ENCODE results near the gene L1TD1. TPM values are rescaled to one million over a fixed set of nuclear protein-coding genes. Genes with fewer than 3 reads are reported as not detected.
"Not testable (repeated sequence)": the region's sequence is repeated elsewhere in the genome, so short reads cannot be mapped to it uniquely, and the experiment has no call there.

The L1TD1 gene
- total RNA-seq, 1 donor from 2014 or later: 0.08 TPM

GRCh38 chr1:62184336-62184735, 10.3 kb upstream of the L1TD1 start:
- intact Hi-C loops (cut with micrococcal nuclease): no loop called here
- H3K36me3 ChIP-seq: no peaks in the 10 kb centered on the region
- peaks cover 9% of the 10 kb centered on the region for H3K4me1 ChIP-seq
- no peak for DNase-seq
- H3K9me3 ChIP-seq (replicated peaks): no peaks in the 10 kb centered on the region
- no peak overlapping the region for H3K4me3 ChIP-seq
- H3K27me3 ChIP-seq (ENCODE audit: low read depth): peaks cover 8% of the 10 kb centered on the region
- H3K27ac ChIP-seq (replicated peaks): no peak overlapping the region
- TF ChIP-seq, protein P1, sequence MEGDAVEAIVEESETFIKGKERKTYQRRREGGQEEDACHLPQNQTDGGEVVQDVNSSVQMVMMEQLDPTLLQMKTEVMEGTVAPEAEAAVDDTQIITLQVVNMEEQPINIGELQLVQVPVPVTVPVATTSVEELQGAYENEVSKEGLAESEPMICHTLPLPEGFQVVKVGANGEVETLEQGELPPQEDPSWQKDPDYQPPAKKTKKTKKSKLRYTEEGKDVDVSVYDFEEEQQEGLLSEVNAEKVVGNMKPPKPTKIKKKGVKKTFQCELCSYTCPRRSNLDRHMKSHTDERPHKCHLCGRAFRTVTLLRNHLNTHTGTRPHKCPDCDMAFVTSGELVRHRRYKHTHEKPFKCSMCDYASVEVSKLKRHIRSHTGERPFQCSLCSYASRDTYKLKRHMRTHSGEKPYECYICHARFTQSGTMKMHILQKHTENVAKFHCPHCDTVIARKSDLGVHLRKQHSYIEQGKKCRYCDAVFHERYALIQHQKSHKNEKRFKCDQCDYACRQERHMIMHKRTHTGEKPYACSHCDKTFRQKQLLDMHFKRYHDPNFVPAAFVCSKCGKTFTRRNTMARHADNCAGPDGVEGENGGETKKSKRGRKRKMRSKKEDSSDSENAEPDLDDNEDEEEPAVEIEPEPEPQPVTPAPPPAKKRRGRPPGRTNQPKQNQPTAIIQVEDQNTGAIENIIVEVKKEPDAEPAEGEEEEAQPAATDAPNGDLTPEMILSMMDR (IDR thresholded peaks at IDR 0.05; ENCODE audit: borderline replicate concordance): no peak

DNA sequence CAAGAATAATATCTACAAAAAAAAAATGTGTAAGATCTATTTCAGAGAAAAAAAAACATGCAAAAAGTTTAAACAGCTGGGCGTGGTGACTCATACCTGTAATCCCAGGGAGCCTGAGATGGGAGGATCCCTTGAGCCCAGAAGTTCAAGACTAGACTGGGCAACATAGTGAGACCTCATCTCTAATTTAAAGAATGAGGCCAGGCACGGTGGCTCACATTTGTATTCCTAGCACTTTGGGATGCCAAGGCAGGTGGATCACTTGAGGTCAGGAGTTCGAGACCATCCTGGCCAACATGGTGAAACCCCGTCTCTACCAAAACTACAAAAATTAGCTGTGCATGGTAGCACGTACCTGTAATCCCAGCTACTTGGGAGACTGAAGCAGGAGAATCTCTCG, 9.4 kb upstream of the L1TD1 start:
- DNase-seq; H3K4me3 ChIP-seq; H3K9me3 ChIP-seq (replicated peaks); H3K27me3 ChIP-seq (ENCODE audit: low read depth); H3K27ac ChIP-seq (replicated peaks); H3K4me1 ChIP-seq; intact Hi-C loops (cut with micrococcal nuclease); H3K36me3 ChIP-seq: not testable (repeated sequence)

GRCh38 chr1:62185677-62186076, 9.0 kb upstream of the L1TD1 start:
- no peak for DNase-seq
- Histone ChIP-seq H3K36me3 (no peaks in the 10 kb centered on the region), H3K4me3 (no peak overlapping the region), H3K27me3 (ENCODE audit: low read depth) (peaks cover 3% of the 10 kb centered on the region), H3K9me3 (replicated peaks) (no peaks in the 10 kb centered on the region), H3K27ac (replicated peaks) (no peak overlapping the region), H3K4me1 (peaks cover under 1% of the 10 kb centered on the region)
- TF ChIP-seq, protein P1 (IDR thresholded peaks at IDR 0.05; ENCODE audit: borderline replicate concordance): no peak
- intact Hi-C loops (cut with micrococcal nuclease): no loop called here

GRCh38 chr1:62187548-62187947, 7.1 kb upstream of the L1TD1 start:
- no peaks in the 10 kb centered on the region for H3K9me3 ChIP-seq (replicated peaks)
- peaks cover 3% of the 10 kb centered on the region for H3K27me3 ChIP-seq (ENCODE audit: low read depth)
- no peak for DNase-seq
- H3K36me3 ChIP-seq: no peaks in the 10 kb centered on the region
- TF ChIP-seq, protein P1 (IDR thresholded peaks at IDR 0.05; ENCODE audit: borderline replicate concordance): no peak
- no peak overlapping the region for H3K27ac ChIP-seq (replicated peaks)
- H3K4me1 ChIP-seq: no peaks in the 10 kb centered on the region
- H3K4me3 ChIP-seq: no peak overlapping the region
- intact Hi-C loops (cut with micrococcal nuclease): no loop called here

GRCh38 chr1:62188111-62188510, 6.5 kb upstream of the L1TD1 start:
- H3K9me3 ChIP-seq (replicated peaks): no peaks in the 10 kb centered on the region
- no peaks in the 10 kb centered on the region for H3K4me1 ChIP-seq
- no peak overlapping the region for H3K27ac ChIP-seq (replicated peaks)
- DNase-seq: no peak
- no peak overlapping the region for H3K4me3 ChIP-seq
- intact Hi-C loops (cut with micrococcal nuclease): no loop called here
- no peaks in the 10 kb centered on the region for H3K36me3 ChIP-seq
- TF ChIP-seq, protein P1 (IDR thresholded peaks at IDR 0.05; ENCODE audit: borderline replicate concordance): no peak
- peaks cover 3% of the 10 kb centered on the region for H3K27me3 ChIP-seq (ENCODE audit: low read depth)

DNA sequence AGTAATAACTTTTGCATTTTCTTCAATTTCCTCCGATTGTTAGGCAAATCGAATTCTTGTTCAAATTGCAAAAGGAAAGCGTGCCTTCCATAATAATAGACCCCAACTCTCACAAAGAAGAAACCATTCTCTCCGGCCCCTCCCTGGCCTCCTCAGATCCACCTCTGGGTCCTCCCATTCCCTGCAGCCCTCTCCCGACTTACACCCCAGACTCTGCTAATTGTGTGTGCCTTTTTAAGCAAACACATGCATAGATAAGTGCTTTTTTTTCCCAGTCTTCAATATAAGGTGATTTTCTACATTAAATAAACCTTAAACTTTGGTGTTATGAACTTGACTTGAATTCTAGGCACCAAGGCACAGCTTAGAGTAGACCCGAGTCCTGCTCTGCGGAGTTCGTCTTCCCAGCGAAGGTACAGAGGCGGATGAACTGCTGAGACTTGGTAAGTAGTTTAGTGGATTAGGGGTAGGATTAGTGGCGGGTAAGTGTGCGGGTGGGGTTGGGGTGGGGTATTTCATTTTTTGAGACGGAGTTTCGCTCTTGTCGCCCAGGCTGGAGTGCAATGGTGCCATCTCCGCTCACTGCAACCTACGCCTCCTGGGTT, 1.5 kb downstream of the L1TD1 start:
- Histone ChIP-seq H3K4me1 (peaks cover 8% of the 10 kb centered on the region), H3K9me3 (replicated peaks) (no peaks in the 10 kb centered on the region), H3K27me3 (ENCODE audit: low read depth) (peaks cover 45% of the 10 kb centered on the region), H3K36me3 (no peaks in the 10 kb centered on the region), H3K4me3 (no peak overlapping the region), H3K27ac (replicated peaks) (no peak overlapping the region)
- no peak for DNase-seq
- intact Hi-C loops (cut with micrococcal nuclease): no loop called here
- TF ChIP-seq, protein P1 (IDR thresholded peaks at IDR 0.05; ENCODE audit: borderline replicate concordance): no peak

Measured in left ventricle myocardium inferior (tissue), 1 donor.